Panc1 (cell line): ENCODE measurements around the gene HSPBAP1. TPM values are rescaled to one million over a fixed set of nuclear protein-coding genes. Genes with fewer than 3 reads are reported as not detected.
A peak's percentile ranks its signal among the peaks of the same experiment; 100 is the strongest.

Experiments used
- ATAC-seq: fragments of 200-7000 bp; cut with Tn5 transposase; 2 replicates; pipeline ENCODE4 v1.9.1; 2020; ENCODE audit warnings: mild to moderate bottlenecking, moderate library complexity
- BruUV-seq: library from RNA; stranded (reverse); fragments of 400-500 nt; replicated peaks from 2 replicates; lab custom pipeline; 2021; lab: Mats Ljungman, UMichigan
- CTCF ChIA-PET: fragments of 300-600 bp; sonication (Branson Sonifier 250); formaldehyde crosslinking; loops from one replicate; lab custom pipeline; 2022; ENCODE audit warnings: antibody characterized with exemption; lab: Charles Lee
- POLR2A ChIA-PET: fragments of 300-600 bp; sonication (Branson Sonifier 250); formaldehyde crosslinking; loops from one replicate; lab custom pipeline; 2022; ENCODE audit warnings: antibody characterized with exemption; lab: Charles Lee
- DNase-seq: peaks from one replicate; pipeline ENCODE4 v3.0.0-alpha.2; 2010; ENCODE audit warnings: low read depth, low spot score
- H3K27ac ChIP-seq: 2 replicates; pipeline ENCODE4 v1.5.1; 2011; ENCODE audit warnings: mild to moderate bottlenecking, low read length, inconsistent platforms
- H3K27me3 ChIP-seq: fragments of 200-500 bp; sonication (Bioruptor generic); 2 replicates; pipeline ENCODE4 v1.6.0; 2014; ENCODE audit warnings: low read length, inconsistent platforms; ENCODE audit not compliant: control insufficient read depth, insufficient read depth
- H3K36me3 ChIP-seq: fragments of 200-500 bp; sonication (Bioruptor generic); 2 replicates; pipeline ENCODE4 v1.5.1; 2014; ENCODE audit warnings: inconsistent platforms, mild to moderate bottlenecking, low read length, moderate library complexity; ENCODE audit not compliant: control insufficient read depth, insufficient read depth
- H3K4me1 ChIP-seq: 2 replicates; pipeline ENCODE4 v1.5.1; 2011; ENCODE audit warnings: inconsistent platforms, mild to moderate bottlenecking, low read length, moderate library complexity; ENCODE audit not compliant: control insufficient read depth, insufficient read depth
- H3K4me3 ChIP-seq, 2 experiments: 2 replicates each; pipeline ENCODE4 v1.5.1; 2011 to 2012; ENCODE audit warnings: low read depth in 2 of 2, low read length in 2 of 2, mild to moderate bottlenecking in 2 of 2, inconsistent platforms in 1 of 2, moderate library complexity in 1 of 2
- H3K9me3 ChIP-seq: fragments of 200-500 bp; sonication (Bioruptor generic); 2 replicates; pipeline ENCODE4 v1.5.1; 2014; ENCODE audit warnings: low read depth, mild to moderate bottlenecking, inconsistent platforms, low read length, moderate library complexity; ENCODE audit not compliant: control insufficient read depth, insufficient read depth
- CTCF ChIP-seq: fragments of 450-650 bp; IDR thresholded peaks from 2 replicates; pipeline ENCODE4 v1.5.1; 2017; ENCODE audit warnings: mild to moderate bottlenecking
- POLR2AphosphoS5 ChIP-seq: IDR thresholded peaks from 2 replicates; pipeline ENCODE4 v1.6.1; 2012; ENCODE audit warnings: mild to moderate bottlenecking, low read depth, low read length, moderate library complexity
- REST ChIP-seq, 2 experiments: IDR thresholded peaks; 2 replicates each; pipeline ENCODE4 v1.6.1; 2011 to 2012; ENCODE audit warnings: low read depth in 2 of 2, control low read depth in 1 of 2, low read length in 1 of 2, mild to moderate bottlenecking in 1 of 2, moderate library complexity in 1 of 2; ENCODE audit not compliant: insufficient read depth in 1 of 2
- SIN3A ChIP-seq: IDR thresholded peaks from 2 replicates; pipeline ENCODE4 v1.6.1; 2012; ENCODE audit warnings: low read depth, mild to moderate bottlenecking, low read length, moderate library complexity, borderline replicate concordance; ENCODE audit not compliant: insufficient read depth
- TCF7L2 ChIP-seq: IDR thresholded peaks from 2 replicates; pipeline ENCODE4 v1.6.1; 2011; ENCODE audit warnings: mild to moderate bottlenecking, low read depth, low read length, inconsistent platforms
- in situ Hi-C: cut with HindIII; loops from 2 replicates; pipeline ENCODE4 v1.10.0; 2016; ENCODE audit warnings: low sequenced_read_pairs, low pct_unique_long_range_greater_than_20kb
- intact Hi-C: fragments of 100-400 bp; cut with micrococcal nuclease; formaldehyde crosslinking; loops from one replicate; pipeline ENCODE4 v1.10.0; 2022; ENCODE audit not compliant: unreplicated experiment
- total RNA-seq: library from RNA; stranded (reverse); gene quantifications from one replicate; pipeline ENCODE4 v1.2.1, GENCODE V29; 2021; ENCODE audit not compliant: unreplicated experiment

The HSPBAP1 gene
- total RNA-seq, 1 experiment from 2014 or later: 10.8 TPM

DNA sequence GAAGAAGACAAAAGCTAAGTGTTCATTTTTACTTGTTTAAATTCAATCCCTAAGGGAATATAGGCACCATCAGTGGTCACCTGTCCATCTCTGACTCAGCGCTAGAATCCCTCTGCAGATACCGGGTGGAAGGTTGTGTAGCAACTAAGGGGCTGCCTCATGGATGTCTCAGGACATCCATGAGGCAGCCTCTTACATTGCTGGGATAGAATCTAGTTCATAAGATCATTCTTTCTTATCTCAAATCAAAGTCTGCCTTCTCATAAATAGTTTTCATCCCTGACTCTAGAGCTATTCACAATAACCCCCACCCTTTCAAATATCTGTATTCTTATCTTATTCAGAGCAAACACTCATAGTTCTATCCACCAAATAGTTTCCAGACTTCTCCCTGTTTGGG, 38.1 kb downstream of the HSPBAP1 start:
- Histone ChIP-seq H3K4me1 (no peaks in the 10 kb centered on the region), H3K27me3 (no peaks in the 10 kb centered on the region), H3K9me3 (no peaks in the 10 kb centered on the region), H3K27ac (no peak overlapping the region), H3K4me3 (no peak overlapping the region), H3K36me3 (0 out of 2 replicates have a peak, but pooled peaks cover 2% of the 10 kb centered on the region)
- TF ChIP-seq SIN3A (no peak), CTCF (no peak), REST (IDR thresholded peaks at IDR 0.05; ENCODE audit: insufficient read depth in 1 of 2, low read depth in 2 of 2, low read length in 1 of 2) (no peak)
- ChIA-PET CTCF (interaction anchor here (0.5 to 1.6 kb wide), 7 partner anchors 11 to 273 kb away, joined by 3 to 7 read pairs (median 4); partner anchors contain the start of gene SEMA5B), POLR2A (interaction anchor here (0.6 to 0.7 kb wide), 2 partner anchors 151 to 337 kb away, joined by 4 to 6 read pairs; no protein-coding TSS in a partner anchor)
- ATAC-seq (no peak), DNase-seq (no peak)
- BruUV-seq: no TSS peak
- intact Hi-C loops (loop anchor here (10.0 kb wide), 1 partner anchor 269 kb away; the partner anchor contains the start of gene SEMA5B), in situ Hi-C loops (no loop called here)

- Histone ChIP-seq H3K27ac (no peak overlapping the region), H3K27me3 (no peaks in the 10 kb centered on the region), H3K36me3 (0 out of 2 replicates have a peak, but pooled peaks cover 2% of the 10 kb centered on the region), H3K4me1 (no peaks in the 10 kb centered on the region), H3K4me3 (no peak overlapping the region), H3K9me3 (no peaks in the 10 kb centered on the region)
- ChIA-PET POLR2A (no interaction called here), CTCF (interaction anchor here (0.5 to 1.6 kb wide), 5 partner anchors 11 to 273 kb away, joined by 3 to 7 read pairs (median 3); partner anchors contain the start of gene SEMA5B)
- no peak for TF ChIP-seq REST (IDR thresholded peaks at IDR 0.05; ENCODE audit: insufficient read depth in 1 of 2, low read depth in 2 of 2, low read length in 1 of 2)
- TF ChIP-seq SIN3A: no peak
- TF ChIP-seq TCF7L2: no peak
- TF ChIP-seq CTCF: peak; percentile 90
- no peak for TF ChIP-seq POLR2AphosphoS5
- in situ Hi-C loops: no loop called here
- no TSS peak for BruUV-seq
- peak; percentile 93 for ATAC-seq
- intact Hi-C loops: loop anchor here (10.0 kb wide), 1 partner anchor 270 kb away; the partner anchor contains the start of gene SEMA5B
- peak; percentile 36 for DNase-seq
Observed at GRCh38 chr3:122754929-122755328, 38.7 kb downstream of the HSPBAP1 start.
